A549 (cell line): ENCODE results near the gene ADGRL2. TPM values are rescaled to one million over a fixed set of nuclear protein-coding genes. Genes with fewer than 3 reads are reported as not detected.

ENCODE experiments used
- ATAC-seq, 2 experiments: fragments of 200-7000 bp in 1 of 2; fragments of >200 bp in 1 of 2; cut with Nextera tagmentation in 1 of 2; cut with Tn5 transposase in 1 of 2; 3 replicates each; pipeline versions ENCODE4 v1.8.0 to v1.9.1; 2018 to 2020; ENCODE audit warnings: mild to moderate bottlenecking in 1 of 2, moderate library complexity in 1 of 2
- CTCF ChIA-PET: fragments of 300-600 bp; sonication (Branson Sonifier 250); formaldehyde crosslinking; extraction: SDS; loops from one replicate; lab custom pipeline; 2021; ENCODE audit warnings: antibody characterized with exemption, inconsistent platforms; lab: Yijun Ruan, JAX
- POLR2A ChIA-PET: fragments of 350-600 bp; formaldehyde crosslinking; extraction: SDS; loops from one replicate; lab custom pipeline; 2021; ENCODE audit warnings: antibody characterized with exemption, inconsistent platforms; lab: Yijun Ruan, JAX
- DNase-seq, 2 experiments: peaks; one replicate each; pipeline versions ENCODE4 v3.0.0 to v3.0.0-alpha.2; 2011 to 2016; ENCODE audit warnings: low read depth in 1 of 2, low spot score in 1 of 2
- FAIRE-seq: peaks from 2 replicates; lab custom pipeline; 2011; peaks lifted over from hg19 to GRCh38; lab: Jason Lieb, UNC
- H3K27ac ChIP-seq, 2 experiments: fragments of >200 bp; sonication (Bioruptor Twin); formaldehyde crosslinking; 3 replicates each; pipeline ENCODE4 v1.5.1; 2016 to 2017
- H3K4me1 ChIP-seq: fragments of >200 bp; sonication (Bioruptor Twin); formaldehyde crosslinking; 3 replicates; pipeline ENCODE4 v1.6.1; 2016
- H3K4me2 ChIP-seq: fragments of >200 bp; sonication (Bioruptor Twin); formaldehyde crosslinking; 3 replicates; pipeline ENCODE4 v1.6.1; 2016
- H3K4me3 ChIP-seq: fragments of >200 bp; sonication (Bioruptor Twin); formaldehyde crosslinking; 3 replicates; pipeline ENCODE4 v1.5.1; 2016
- H3K9me3 ChIP-seq: fragments of >200 bp; sonication (Bioruptor Twin); formaldehyde crosslinking; 3 replicates; pipeline ENCODE4 v1.6.1; 2016
- BCL3 ChIP-seq: fragments of >200 bp; sonication (Bioruptor Twin); formaldehyde crosslinking; IDR thresholded peaks from 3 replicates; pipeline ENCODE4 v1.6.1; 2016
- BHLHE40 ChIP-seq: IDR thresholded peaks from 2 replicates; pipeline ENCODE4 v1.6.1; 2012; ENCODE audit warnings: low read depth, low read length, inconsistent platforms
- CHD2 ChIP-seq: fragments of 150-350 bp; IDR thresholded peaks from 2 replicates; pipeline ENCODE4 v1.6.1; 2014; ENCODE audit warnings: low read length; ENCODE audit not compliant: partially characterized antibody
- ELK1 ChIP-seq: fragments of 150-350 bp; IDR thresholded peaks from 2 replicates; pipeline ENCODE4 v1.6.1; 2014; ENCODE audit warnings: low read depth, mild to moderate bottlenecking, low read length
- EP300 ChIP-seq, 2 experiments: fragments of >200 bp; sonication (Bioruptor Twin); formaldehyde crosslinking; IDR thresholded peaks; 2 replicates in 1 of 2; 3 replicates in 1 of 2; pipeline ENCODE4 v1.6.1; 2016 to 2017
- ESRRA ChIP-seq: fragments of 150-350 bp; IDR thresholded peaks from 2 replicates; pipeline ENCODE4 v1.6.1; 2014; ENCODE audit warnings: mild to moderate bottlenecking, low read length, borderline replicate concordance
- FOSB ChIP-seq: fragments of 250-450 bp; sonication (Bioruptor Pico); IDR thresholded peaks from 2 replicates; pipeline ENCODE4 v1.5.0; 2020; ENCODE audit warnings: mild to moderate bottlenecking, moderate library complexity
- FOSL2 ChIP-seq, 2 experiments: fragments of 450-650 bp in 1 of 2; fragments of >200 bp in 1 of 2; sonication (Bioruptor Twin) in 1 of 2; formaldehyde crosslinking; IDR thresholded peaks; 2 replicates each; pipeline versions ENCODE4 v1.5.0 to v1.6.1; 2016 to 2020; ENCODE audit warnings: mild to moderate bottlenecking in 1 of 2, moderate library complexity in 1 of 2
- HDAC2 ChIP-seq: fragments of 200-600 bp; sonication (generic); IDR thresholded peaks from 2 replicates; pipeline ENCODE4 v1.6.1; 2016
- HEYL ChIP-seq: fragments of 250-450 bp; sonication (Bioruptor Pico); IDR thresholded peaks from 2 replicates; pipeline ENCODE4 v1.8.0; 2021; ENCODE audit warnings: mild to moderate bottlenecking, moderate library complexity
- HOXB13 ChIP-seq: fragments of 250-450 bp; sonication (Bioruptor Pico); IDR thresholded peaks from 2 replicates; pipeline ENCODE4 v1.5.0; 2020; ENCODE audit warnings: low read depth, mild to moderate bottlenecking, moderate library complexity
- KDM1A ChIP-seq: fragments of 200-600 bp; sonication (generic); IDR thresholded peaks from 2 replicates; pipeline ENCODE4 v1.6.1; 2016; ENCODE audit warnings: low read depth, mild to moderate bottlenecking
- KDM5A ChIP-seq: fragments of 200-600 bp; sonication (generic); IDR thresholded peaks from 2 replicates; pipeline ENCODE4 v1.6.1; 2016; ENCODE audit warnings: antibody characterized with exemption, mild to moderate bottlenecking
- MAFK ChIP-seq: fragments of 450-650 bp; IDR thresholded peaks from 2 replicates; pipeline ENCODE4 v1.6.1; 2014; ENCODE audit not compliant: partially characterized antibody
- MAZ ChIP-seq: fragments of 150-350 bp; IDR thresholded peaks from 2 replicates; pipeline ENCODE4 v1.6.1; 2014; ENCODE audit warnings: antibody characterized with exemption, low read depth, low read length, borderline replicate concordance
- NR3C1 ChIP-seq: fragments of >200 bp; sonication (Bioruptor Twin); formaldehyde crosslinking; IDR thresholded peaks from 3 replicates; pipeline ENCODE4 v1.6.1; 2017
- PBX3 ChIP-seq: IDR thresholded peaks from 2 replicates; pipeline ENCODE4 v1.6.1; 2012
- PHF8 ChIP-seq: fragments of 200-600 bp; sonication (generic); IDR thresholded peaks from 2 replicates; pipeline ENCODE4 v1.6.1; 2016; ENCODE audit warnings: low read depth, mild to moderate bottlenecking, antibody characterized with exemption, moderate library complexity, borderline replicate concordance
- RARB ChIP-seq: fragments of 250-450 bp; sonication (Bioruptor Pico); IDR thresholded peaks from 2 replicates; pipeline ENCODE4 v1.8.0; 2021; ENCODE audit warnings: mild to moderate bottlenecking, moderate library complexity
- RFX5 ChIP-seq: fragments of 450-650 bp; IDR thresholded peaks from 2 replicates; pipeline ENCODE4 v1.7.1; 2014; ENCODE audit warnings: antibody characterized with exemption, mild to moderate bottlenecking, moderate library complexity
- RNF2 ChIP-seq: fragments of 200-600 bp; sonication (generic); IDR thresholded peaks from 2 replicates; pipeline ENCODE4 v1.6.1; 2016; ENCODE audit warnings: low read depth, mild to moderate bottlenecking, antibody characterized with exemption, moderate library complexity, borderline replicate concordance
- SMC3 ChIP-seq: fragments of >200 bp; sonication (Bioruptor Twin); formaldehyde crosslinking; IDR thresholded peaks from 3 replicates; pipeline ENCODE4 v1.6.1; 2018; ENCODE audit warnings: inconsistent platforms
- TFCP2L1 ChIP-seq: fragments of 250-450 bp; sonication (Bioruptor Pico); IDR thresholded peaks from 2 replicates; pipeline ENCODE4 v1.5.0; 2021; ENCODE audit warnings: mild to moderate bottlenecking
- TP53 ChIP-seq: fragments of 250-450 bp; sonication (Bioruptor Pico); IDR thresholded peaks from 2 replicates; pipeline ENCODE4 v1.5.0; 2021; ENCODE audit warnings: mild to moderate bottlenecking, moderate library complexity
- ZC3H11A ChIP-seq: fragments of 450-650 bp; IDR thresholded peaks from 2 replicates; pipeline ENCODE4 v1.6.1; 2014; ENCODE audit warnings: antibody characterized with exemption, mild to moderate bottlenecking
- ZNF302 ChIP-seq: fragments of 250-450 bp; sonication (Bioruptor Pico); IDR thresholded peaks from 2 replicates; pipeline ENCODE4 v1.9.0; 2021; ENCODE audit warnings: inconsistent platforms, mild to moderate bottlenecking, moderate library complexity
- ZSCAN20 ChIP-seq: fragments of 250-450 bp; sonication (Bioruptor Pico); IDR thresholded peaks from 2 replicates; pipeline ENCODE4 v1.8.0; 2022; ENCODE audit warnings: mild to moderate bottlenecking, moderate library complexity
- WGBS: methylation state at CpG from one replicate; pipeline ENCODE4 v1.1.6; 2017; ENCODE audit errors: missing lambda C conversion rate; 5-methylcytosine and 5-hydroxymethylcytosine counted together
- polyA plus RNA-seq, 4 experiments: library from polyadenylated mRNA; depleted of rRNA in 3 of 4; stranded (reverse); fragments of >200 nt; fragmentation: RNase III in 1 of 4; extraction: RNeasy Plus Mini Kit Qiagen cat#74134 plus additional on column Dnase treatment in 1 of 4; gene quantifications; 2 replicates in 3 of 4; 3 replicates in 1 of 4; pipeline ENCODE4 v1.2.3, GENCODE V29; 2011 to 2017
- TF ChIP-seq, protein P1 (sequence below): IDR thresholded peaks from 2 replicates; pipeline ENCODE4 v1.6.1; 2012
- TF ChIP-seq, protein P2 (sequence below): IDR thresholded peaks from 2 replicates; pipeline ENCODE4 v1.6.1; 2012; ENCODE audit warnings: low read depth, borderline replicate concordance
- TF ChIP-seq, protein P3 (sequence below): fragments of 200-600 bp; sonication (generic); IDR thresholded peaks from 2 replicates; pipeline ENCODE4 v1.6.1; 2016; ENCODE audit warnings: antibody characterized with exemption, mild to moderate bottlenecking, moderate library complexity

The ADGRL2 gene
- polyA plus RNA-seq, 2 of the 4 experiments (the other 2 are of a cell fraction): 12.8 to 24.1 TPM

- DNase-seq (no peak), FAIRE-seq (no peak), ATAC-seq (no peak)
- ChIA-PET POLR2A (no interaction called here), CTCF (no interaction called here)
- H3K4me3 ChIP-seq: no peak overlapping the region
- TF ChIP-seq RFX5 (no peak), CHD2 (no peak), KDM5A (no peak), PBX3 (no peak), HOXB13 (CRISPR knock-in tag) (no peak), MAZ (no peak), RNF2 (no peak), ESRRA (no peak), SMC3 (no peak), ELK1 (no peak), FOSL2 (IDR thresholded peaks at IDR 0.05) (no peak), FOSL2 (CRISPR knock-in tag; IDR thresholded peaks at IDR 0.05) (no peak), ZNF302 (CRISPR knock-in tag) (no peak), RARB (CRISPR knock-in tag) (no peak), TP53 (CRISPR knock-in tag) (no peak), PHF8 (no peak), FOSB (CRISPR knock-in tag) (no peak)
- TF ChIP-seq, protein P1, sequence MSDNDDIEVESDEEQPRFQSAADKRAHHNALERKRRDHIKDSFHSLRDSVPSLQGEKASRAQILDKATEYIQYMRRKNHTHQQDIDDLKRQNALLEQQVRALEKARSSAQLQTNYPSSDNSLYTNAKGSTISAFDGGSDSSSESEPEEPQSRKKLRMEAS: no peak
- WGBS: 75% methylated on average over 1 of the region's 1 CpG
- H3K9me3 ChIP-seq: no peaks in the 10 kb centered on the region
- H3K4me1 ChIP-seq: peaks cover 23% of the 10 kb centered on the region
- no peak overlapping the region for H3K4me2 ChIP-seq
- no peak overlapping the region for H3K27ac ChIP-seq
These were observed 73.2 kb downstream of the ADGRL2 start for GRCh38 chr1:81873946-81874345.

GRCh38 chr1:81874461-81874860 is 73.7 kb downstream of the ADGRL2 start:
- no peak overlapping the region for H3K27ac ChIP-seq
- ATAC-seq (no peak), DNase-seq (no peak), FAIRE-seq (no peak)
- CTCF ChIA-PET: no interaction called here
- H3K4me2 ChIP-seq: no peak overlapping the region
- 85% methylated on average over 1 of the region's 1 CpG for WGBS
- no peaks in the 10 kb centered on the region for H3K9me3 ChIP-seq
- no peak overlapping the region for H3K4me3 ChIP-seq
- peaks cover 23% of the 10 kb centered on the region for H3K4me1 ChIP-seq
- TF ChIP-seq RARB (CRISPR knock-in tag) (no peak), PBX3 (no peak), KDM5A (no peak), PHF8 (no peak), BCL3 (no peak), TFCP2L1 (no peak), FOSL2 (IDR thresholded peaks at IDR 0.05) (no peak), FOSL2 (CRISPR knock-in tag; IDR thresholded peaks at IDR 0.05) (no peak), ZC3H11A (no peak), MAFK (no peak), TP53 (CRISPR knock-in tag) (no peak), KDM1A (no peak), HDAC2 (no peak), ZSCAN20 (no peak), HEYL (CRISPR knock-in tag) (no peak), RFX5 (no peak), NR3C1 (no peak), EP300 (IDR thresholded peaks at IDR 0.05) (no peak), BHLHE40 (no peak)
- TF ChIP-seq, protein P2, sequence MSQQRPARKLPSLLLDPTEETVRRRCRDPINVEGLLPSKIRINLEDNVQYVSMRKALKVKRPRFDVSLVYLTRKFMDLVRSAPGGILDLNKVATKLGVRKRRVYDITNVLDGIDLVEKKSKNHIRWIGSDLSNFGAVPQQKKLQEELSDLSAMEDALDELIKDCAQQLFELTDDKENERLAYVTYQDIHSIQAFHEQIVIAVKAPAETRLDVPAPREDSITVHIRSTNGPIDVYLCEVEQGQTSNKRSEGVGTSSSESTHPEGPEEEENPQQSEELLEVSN: no peak
- TF ChIP-seq, protein P3, sequence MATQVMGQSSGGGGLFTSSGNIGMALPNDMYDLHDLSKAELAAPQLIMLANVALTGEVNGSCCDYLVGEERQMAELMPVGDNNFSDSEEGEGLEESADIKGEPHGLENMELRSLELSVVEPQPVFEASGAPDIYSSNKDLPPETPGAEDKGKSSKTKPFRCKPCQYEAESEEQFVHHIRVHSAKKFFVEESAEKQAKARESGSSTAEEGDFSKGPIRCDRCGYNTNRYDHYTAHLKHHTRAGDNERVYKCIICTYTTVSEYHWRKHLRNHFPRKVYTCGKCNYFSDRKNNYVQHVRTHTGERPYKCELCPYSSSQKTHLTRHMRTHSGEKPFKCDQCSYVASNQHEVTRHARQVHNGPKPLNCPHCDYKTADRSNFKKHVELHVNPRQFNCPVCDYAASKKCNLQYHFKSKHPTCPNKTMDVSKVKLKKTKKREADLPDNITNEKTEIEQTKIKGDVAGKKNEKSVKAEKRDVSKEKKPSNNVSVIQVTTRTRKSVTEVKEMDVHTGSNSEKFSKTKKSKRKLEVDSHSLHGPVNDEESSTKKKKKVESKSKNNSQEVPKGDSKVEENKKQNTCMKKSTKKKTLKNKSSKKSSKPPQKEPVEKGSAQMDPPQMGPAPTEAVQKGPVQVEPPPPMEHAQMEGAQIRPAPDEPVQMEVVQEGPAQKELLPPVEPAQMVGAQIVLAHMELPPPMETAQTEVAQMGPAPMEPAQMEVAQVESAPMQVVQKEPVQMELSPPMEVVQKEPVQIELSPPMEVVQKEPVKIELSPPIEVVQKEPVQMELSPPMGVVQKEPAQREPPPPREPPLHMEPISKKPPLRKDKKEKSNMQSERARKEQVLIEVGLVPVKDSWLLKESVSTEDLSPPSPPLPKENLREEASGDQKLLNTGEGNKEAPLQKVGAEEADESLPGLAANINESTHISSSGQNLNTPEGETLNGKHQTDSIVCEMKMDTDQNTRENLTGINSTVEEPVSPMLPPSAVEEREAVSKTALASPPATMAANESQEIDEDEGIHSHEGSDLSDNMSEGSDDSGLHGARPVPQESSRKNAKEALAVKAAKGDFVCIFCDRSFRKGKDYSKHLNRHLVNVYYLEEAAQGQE: no peak
- POLR2A ChIA-PET: no interaction called here
